ENCODE measurements around the gene C1RL.

GRCh38 chr12:7110661-7111060 lies 1.6 kb upstream of the C1RL start:
- no peak for TF ChIP-seq CTCF (IDR thresholded peaks at IDR 0.05)
- no peak for TF ChIP-seq POLR2AphosphoS5 (IDR thresholded peaks at IDR 0.05)
- no peak for TF ChIP-seq POLR2A (IDR thresholded peaks at IDR 0.05; ENCODE audit: low read depth)
- TF ChIP-seq EP300 (IDR thresholded peaks at IDR 0.05): no peak

Measured in esophagus muscularis mucosa (tissue), 4 donors.